ENCODE measurements around the gene DUS1L.

GRCh38 chr17:82055023-82055964 lies 10.3 kb downstream of the DUS1L start:
- TF ChIP-seq CTCF (IDR thresholded peaks at IDR 0.05) (no peak), POLR2A (IDR thresholded peaks at IDR 0.05) (no peak)
